Measurements from ENCODE around the gene SLC5A9. TPM values are rescaled to one million over a fixed set of nuclear protein-coding genes. Genes with fewer than 3 reads are reported as not detected.
A peak's percentile ranks its signal among the peaks of the same experiment; 100 is the strongest.

The SLC5A9 gene
- total and polyA plus RNA-seq, 12 donors, result 0.06 to 0.59 (median 0.16) TPM; not detected in 7

DNA sequence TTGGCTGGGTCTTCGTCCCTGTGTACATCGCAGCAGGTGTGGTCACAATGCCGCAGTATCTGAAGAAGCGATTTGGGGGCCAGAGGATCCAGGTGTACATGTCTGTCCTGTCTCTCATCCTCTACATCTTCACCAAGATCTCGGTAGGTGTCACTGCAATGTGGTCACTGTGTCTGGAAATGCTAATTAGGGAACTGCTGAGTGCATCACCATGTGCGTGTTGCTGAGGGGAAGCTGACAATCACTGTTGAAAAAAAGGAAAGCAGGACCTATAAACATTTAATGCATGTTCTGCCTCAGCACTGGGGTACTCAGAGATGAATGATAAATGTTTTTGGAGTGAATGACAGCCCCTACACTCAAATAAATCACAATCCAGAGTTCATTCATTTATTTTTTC lies 6.8 kb downstream of the SLC5A9 start:
- H3K4me3 ChIP-seq, result no peak overlapping the region
- ATAC-seq (no peak), DNase-seq (no peak)
- TF ChIP-seq, protein P1, sequence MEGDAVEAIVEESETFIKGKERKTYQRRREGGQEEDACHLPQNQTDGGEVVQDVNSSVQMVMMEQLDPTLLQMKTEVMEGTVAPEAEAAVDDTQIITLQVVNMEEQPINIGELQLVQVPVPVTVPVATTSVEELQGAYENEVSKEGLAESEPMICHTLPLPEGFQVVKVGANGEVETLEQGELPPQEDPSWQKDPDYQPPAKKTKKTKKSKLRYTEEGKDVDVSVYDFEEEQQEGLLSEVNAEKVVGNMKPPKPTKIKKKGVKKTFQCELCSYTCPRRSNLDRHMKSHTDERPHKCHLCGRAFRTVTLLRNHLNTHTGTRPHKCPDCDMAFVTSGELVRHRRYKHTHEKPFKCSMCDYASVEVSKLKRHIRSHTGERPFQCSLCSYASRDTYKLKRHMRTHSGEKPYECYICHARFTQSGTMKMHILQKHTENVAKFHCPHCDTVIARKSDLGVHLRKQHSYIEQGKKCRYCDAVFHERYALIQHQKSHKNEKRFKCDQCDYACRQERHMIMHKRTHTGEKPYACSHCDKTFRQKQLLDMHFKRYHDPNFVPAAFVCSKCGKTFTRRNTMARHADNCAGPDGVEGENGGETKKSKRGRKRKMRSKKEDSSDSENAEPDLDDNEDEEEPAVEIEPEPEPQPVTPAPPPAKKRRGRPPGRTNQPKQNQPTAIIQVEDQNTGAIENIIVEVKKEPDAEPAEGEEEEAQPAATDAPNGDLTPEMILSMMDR (IDR thresholded peaks at IDR 0.05), result no peak
- H3K27me3 ChIP-seq, result peaks cover 0 to 15% (median 0%) of the 10 kb centered on the region in 7 donors
- no peaks in the 10 kb centered on the region for H3K36me3 ChIP-seq
- intact Hi-C loops (cut with DNase I), result no loop called here
- peaks cover 0 to 10% (median 0%) of the 10 kb centered on the region in 9 donors for H3K4me1 ChIP-seq
- H3K9me3 ChIP-seq, result no peaks in the 10 kb centered on the region
- WGBS, 2 donors, result 86 to 88% methylated on average over 6 of the region's 6 CpGs
- no peak overlapping the region for H3K27ac ChIP-seq

DNA sequence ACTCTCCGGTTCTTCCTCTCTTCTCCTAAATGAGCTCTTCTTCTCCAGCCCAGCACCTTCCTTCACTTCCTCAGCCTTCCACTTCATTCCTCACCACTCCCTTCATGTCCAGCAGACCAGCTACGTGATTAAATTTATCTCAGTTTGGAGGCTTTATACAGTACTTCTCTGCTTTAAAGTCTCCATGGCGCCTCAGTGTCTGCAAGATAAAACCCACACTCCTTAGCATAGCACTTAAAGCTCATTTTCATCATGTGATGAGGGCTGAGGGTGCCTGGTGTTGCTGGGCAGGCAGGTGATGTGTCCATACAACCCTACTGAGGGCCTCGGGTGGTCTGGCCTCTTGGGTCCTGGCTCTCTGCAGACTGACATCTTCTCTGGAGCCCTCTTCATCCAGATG lies 7.7 kb downstream of the SLC5A9 start:
- Histone ChIP-seq H3K4me1 (peaks cover 0 to 10% (median 0%) of the 10 kb centered on the region in 9 donors), H3K27me3 (peaks cover 0 to 11% (median 0%) of the 10 kb centered on the region in 7 donors), H3K4me3 (no peak overlapping the region), H3K36me3 (no peaks in the 10 kb centered on the region), H3K9me3 (no peaks in the 10 kb centered on the region), H3K27ac (no peak overlapping the region)
- TF ChIP-seq, protein P1 (IDR thresholded peaks at IDR 0.05), result no peak
- ATAC-seq (no peak), DNase-seq (no peak)
- intact Hi-C loops (cut with DNase I), result no loop called here
- WGBS, 2 donors, result 68 to 71% methylated on average over 4 of the region's 4 CpGs

DNA sequence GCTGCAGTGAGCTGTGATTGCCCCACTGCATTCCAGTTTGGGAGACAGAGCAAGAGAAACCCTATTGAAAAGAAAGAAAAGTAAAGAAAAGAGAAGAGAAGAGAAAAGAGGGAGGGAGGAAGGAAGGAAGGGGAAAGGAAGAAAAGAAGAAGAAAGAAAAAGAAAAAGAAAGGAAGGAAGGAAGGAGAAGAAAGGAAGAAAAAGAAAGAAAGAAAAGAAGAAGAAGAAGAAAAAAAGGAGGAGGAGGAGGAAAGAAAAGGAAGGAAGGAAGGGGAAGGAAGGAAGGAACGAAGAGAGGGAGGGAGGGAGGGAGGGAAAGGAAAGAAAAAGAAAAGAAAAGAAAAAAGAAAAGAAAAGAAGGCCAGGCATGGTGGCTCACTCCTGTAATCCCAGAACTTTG lies 10.2 kb downstream of the SLC5A9 start:
- DNase-seq, result no peak
- TF ChIP-seq, protein P1 (IDR thresholded peaks at IDR 0.05), result no peak
- intact Hi-C loops (cut with DNase I), result no loop called here
- peaks cover 0 to 11% (median 0%) of the 10 kb centered on the region in 7 donors for H3K27me3 ChIP-seq
- no peak for ATAC-seq
- no peaks in the 10 kb centered on the region for H3K36me3 ChIP-seq
- H3K9me3 ChIP-seq, result no peaks in the 10 kb centered on the region
- no peak overlapping the region for H3K4me3 ChIP-seq
- H3K27ac ChIP-seq, result no peak overlapping the region
- peaks cover 0 to 7% (median 0%) of the 10 kb centered on the region in 9 donors for H3K4me1 ChIP-seq
- WGBS, 2 donors, result 90 to 96% methylated on average over 1 of the region's 1 CpG

DNA sequence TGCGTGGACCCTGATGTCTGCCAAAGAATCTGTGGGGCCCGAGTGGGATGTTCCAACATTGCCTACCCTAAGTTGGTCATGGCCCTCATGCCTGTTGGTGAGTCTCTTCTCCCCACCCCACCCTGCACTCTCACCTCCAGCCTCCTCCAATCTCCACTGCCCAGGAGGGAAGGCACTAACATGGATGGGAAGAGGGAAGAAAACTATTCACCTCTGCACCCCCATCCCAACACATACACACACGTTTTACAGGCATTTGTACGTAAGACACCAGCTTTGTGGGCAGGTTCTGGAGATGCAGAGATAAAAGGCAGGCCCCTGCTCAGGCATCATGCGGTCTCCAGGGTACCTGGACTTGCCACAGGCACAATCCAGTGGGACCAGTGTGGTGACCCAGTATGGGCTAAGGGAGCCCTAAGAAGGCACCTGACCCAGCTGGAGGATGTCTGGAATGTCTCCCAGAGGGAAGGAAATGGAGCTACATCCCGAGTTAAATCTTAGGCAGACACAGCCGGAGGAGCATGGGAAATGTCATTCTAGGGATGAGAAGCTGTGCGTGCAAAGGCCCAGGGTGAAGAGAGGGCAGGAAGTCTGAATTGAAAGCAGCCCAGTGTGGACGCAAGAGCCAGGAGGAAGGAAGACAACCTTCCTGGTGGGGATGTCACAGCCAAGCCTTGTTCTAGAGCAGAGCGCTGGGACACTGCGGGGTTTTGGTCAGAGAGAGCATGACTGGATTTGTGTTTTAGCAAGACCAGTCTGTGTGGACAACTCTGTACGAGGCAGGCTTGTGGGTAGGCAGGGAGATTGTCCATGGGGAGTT lies 11.4 kb downstream of the SLC5A9 start:
- no peaks in the 10 kb centered on the region for H3K36me3 ChIP-seq
- no peak overlapping the region for H3K27ac ChIP-seq
- ATAC-seq, result peak in 2 of 8 donors; percentile 24 to 31
- H3K27me3 ChIP-seq, result peaks cover 0 to 11% (median 0%) of the 10 kb centered on the region in 7 donors
- TF ChIP-seq, protein P1 (IDR thresholded peaks at IDR 0.05), result no peak
- intact Hi-C loops (cut with DNase I), result no loop called here
- H3K4me3 ChIP-seq, result no peak overlapping the region
- 67 to 71% methylated on average over 12 of the region's 12 CpGs for WGBS, 2 donors
- DNase-seq, result no peak
- no peaks in the 10 kb centered on the region for H3K9me3 ChIP-seq
- no peaks in the 10 kb centered on the region for H3K4me1 ChIP-seq
